ENCODE measurements around the gene MRPL4. TPM values are rescaled to one million over a fixed set of nuclear protein-coding genes. Genes with fewer than 3 reads are reported as not detected.

MRPL4 gene
- total RNA-seq, 6 experiments from 2014 or later, result 33.7 to 109 (median 38.2) TPM

DNA sequence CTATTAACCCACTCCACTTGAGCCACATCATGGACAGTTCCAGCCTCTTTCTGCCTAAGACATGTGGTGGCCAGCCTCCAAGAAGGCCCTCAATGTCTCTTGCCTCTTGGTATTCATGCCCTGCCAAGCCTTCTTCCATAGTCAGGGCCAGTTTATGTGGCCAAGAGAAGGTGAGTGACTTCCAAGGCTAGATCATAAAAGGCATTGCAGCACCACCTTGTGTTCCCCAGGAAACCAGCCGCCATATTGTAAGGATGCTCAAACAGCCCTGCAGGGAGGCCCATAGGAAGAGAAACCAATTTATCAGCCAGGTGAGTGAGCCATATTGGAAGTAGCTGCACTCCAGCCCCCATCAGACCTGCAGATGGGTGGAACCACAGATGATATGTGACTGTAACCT is 45.0 kb upstream of the MRPL4 start:
- intact Hi-C loops (cut with DNase I), result no loop called here
- WGBS (ENCODE audit: insufficient coverage, low coverage, low lambda C conversion rate, missing lambda C conversion rate), result no CpG with 5 or more reads among the region's 1 CpG
- Histone ChIP-seq H3K27ac (no peak overlapping the region), H3K4me3 (no peak overlapping the region), H3K36me3 (no peaks in the 10 kb centered on the region), H3K4me1 (no peaks in the 10 kb centered on the region), H3K27me3 (no peaks in the 10 kb centered on the region), H3K9me3 (no peaks in the 10 kb centered on the region)
- ATAC-seq, result no peak
- TF ChIP-seq, protein P1, sequence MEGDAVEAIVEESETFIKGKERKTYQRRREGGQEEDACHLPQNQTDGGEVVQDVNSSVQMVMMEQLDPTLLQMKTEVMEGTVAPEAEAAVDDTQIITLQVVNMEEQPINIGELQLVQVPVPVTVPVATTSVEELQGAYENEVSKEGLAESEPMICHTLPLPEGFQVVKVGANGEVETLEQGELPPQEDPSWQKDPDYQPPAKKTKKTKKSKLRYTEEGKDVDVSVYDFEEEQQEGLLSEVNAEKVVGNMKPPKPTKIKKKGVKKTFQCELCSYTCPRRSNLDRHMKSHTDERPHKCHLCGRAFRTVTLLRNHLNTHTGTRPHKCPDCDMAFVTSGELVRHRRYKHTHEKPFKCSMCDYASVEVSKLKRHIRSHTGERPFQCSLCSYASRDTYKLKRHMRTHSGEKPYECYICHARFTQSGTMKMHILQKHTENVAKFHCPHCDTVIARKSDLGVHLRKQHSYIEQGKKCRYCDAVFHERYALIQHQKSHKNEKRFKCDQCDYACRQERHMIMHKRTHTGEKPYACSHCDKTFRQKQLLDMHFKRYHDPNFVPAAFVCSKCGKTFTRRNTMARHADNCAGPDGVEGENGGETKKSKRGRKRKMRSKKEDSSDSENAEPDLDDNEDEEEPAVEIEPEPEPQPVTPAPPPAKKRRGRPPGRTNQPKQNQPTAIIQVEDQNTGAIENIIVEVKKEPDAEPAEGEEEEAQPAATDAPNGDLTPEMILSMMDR (IDR thresholded peaks at IDR 0.05), result no peak
- no peak for TF ChIP-seq POLR2A (IDR thresholded peaks at IDR 0.05)
- no peak for DNase-seq

DNA sequence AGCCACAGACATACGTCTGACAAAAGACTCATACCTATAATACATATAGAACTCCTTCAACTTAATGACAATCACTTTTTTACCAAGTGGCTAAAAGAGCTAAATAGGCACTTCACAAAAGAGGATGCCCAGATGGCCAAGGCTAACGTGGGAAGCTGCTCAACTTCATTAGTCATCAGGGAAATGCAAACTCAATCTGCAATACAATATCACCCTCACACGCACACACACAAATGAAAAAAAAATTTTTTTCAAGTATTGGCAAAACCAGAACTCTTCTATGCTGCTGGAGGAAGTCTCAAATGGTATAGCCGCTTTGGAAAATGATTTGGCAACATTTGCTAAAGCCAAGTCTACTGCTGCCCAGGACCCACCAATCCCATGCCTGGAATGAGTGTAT is 42.7 kb upstream of the MRPL4 start:
- DNase-seq (no peak), ATAC-seq (peak in 1 of 4 donors; percentile 16)
- no peaks in the 10 kb centered on the region for H3K9me3 ChIP-seq
- no peaks in the 10 kb centered on the region for H3K36me3 ChIP-seq
- H3K4me3 ChIP-seq, result no peak overlapping the region
- 51% methylated on average over 4 of the region's 4 CpGs for WGBS (ENCODE audit: insufficient coverage, low coverage, low lambda C conversion rate, missing lambda C conversion rate)
- H3K27me3 ChIP-seq, result no peaks in the 10 kb centered on the region
- intact Hi-C loops (cut with DNase I), result no loop called here
- H3K27ac ChIP-seq, result no peak overlapping the region
- TF ChIP-seq, protein P1 (IDR thresholded peaks at IDR 0.05), result no peak
- no peak for TF ChIP-seq POLR2A (IDR thresholded peaks at IDR 0.05)
- H3K4me1 ChIP-seq, result no peaks in the 10 kb centered on the region

DNA sequence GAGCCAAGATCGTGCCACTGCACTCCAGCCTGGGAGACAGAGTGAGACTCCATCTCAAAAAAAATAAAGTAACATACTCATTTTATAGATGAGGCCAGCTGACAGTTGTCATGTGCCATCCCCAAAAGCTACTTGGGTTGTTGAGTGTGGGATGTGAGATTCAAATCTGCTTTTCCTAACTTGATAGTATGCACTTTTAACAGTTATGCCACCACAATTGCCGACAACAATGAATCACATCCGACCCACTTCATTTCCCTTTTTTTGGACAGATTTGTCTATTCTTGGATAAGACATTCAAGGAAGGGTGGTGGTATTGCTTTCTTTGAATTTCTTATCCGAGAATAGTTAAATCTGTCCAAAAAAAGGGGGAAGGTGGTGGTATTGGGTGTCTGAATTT is 41.0 kb upstream of the MRPL4 start:
- intact Hi-C loops (cut with DNase I), result no loop called here
- no peak overlapping the region for H3K4me3 ChIP-seq
- no peaks in the 10 kb centered on the region for H3K36me3 ChIP-seq
- DNase-seq, result no peak
- no peaks in the 10 kb centered on the region for H3K27me3 ChIP-seq
- 67% methylated on average over 3 of the region's 4 CpGs for WGBS (ENCODE audit: insufficient coverage, low coverage, low lambda C conversion rate, missing lambda C conversion rate)
- ATAC-seq, result no peak
- no peak for TF ChIP-seq POLR2A (IDR thresholded peaks at IDR 0.05)
- TF ChIP-seq, protein P1 (IDR thresholded peaks at IDR 0.05), result no peak
- no peaks in the 10 kb centered on the region for H3K9me3 ChIP-seq
- no peak overlapping the region for H3K27ac ChIP-seq
- no peaks in the 10 kb centered on the region for H3K4me1 ChIP-seq

DNA sequence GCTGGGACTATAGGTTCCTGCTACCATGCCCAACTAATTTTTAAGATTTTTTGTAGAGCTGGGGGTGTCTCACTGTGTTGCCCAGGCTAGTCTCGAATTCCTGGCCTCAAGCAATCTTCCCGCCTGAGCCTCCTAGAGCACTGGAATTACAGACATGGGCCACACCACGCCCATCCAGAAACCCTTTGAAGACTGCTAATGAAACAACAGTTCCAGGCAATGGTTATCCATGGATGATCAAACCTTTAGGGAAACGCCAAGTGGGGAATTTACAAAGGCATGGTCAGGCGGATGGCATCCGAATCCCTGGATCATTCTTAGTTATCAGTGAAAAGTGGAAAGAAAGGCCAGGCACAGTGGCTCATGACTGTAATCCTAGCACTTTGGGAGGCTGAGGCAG is 40.3 kb upstream of the MRPL4 start:
- no peak for DNase-seq
- ATAC-seq, result no peak
- intact Hi-C loops (cut with DNase I), result no loop called here
- Histone ChIP-seq H3K4me3 (no peak overlapping the region), H3K36me3 (no peaks in the 10 kb centered on the region), H3K27ac (no peak overlapping the region), H3K4me1 (no peaks in the 10 kb centered on the region), H3K27me3 (no peaks in the 10 kb centered on the region), H3K9me3 (no peaks in the 10 kb centered on the region)
- 80% methylated on average over 6 of the region's 6 CpGs for WGBS (ENCODE audit: insufficient coverage, low coverage, low lambda C conversion rate, missing lambda C conversion rate)
- TF ChIP-seq, protein P1 (IDR thresholded peaks at IDR 0.05), result no peak
- TF ChIP-seq POLR2A (IDR thresholded peaks at IDR 0.05), result no peak

DNA sequence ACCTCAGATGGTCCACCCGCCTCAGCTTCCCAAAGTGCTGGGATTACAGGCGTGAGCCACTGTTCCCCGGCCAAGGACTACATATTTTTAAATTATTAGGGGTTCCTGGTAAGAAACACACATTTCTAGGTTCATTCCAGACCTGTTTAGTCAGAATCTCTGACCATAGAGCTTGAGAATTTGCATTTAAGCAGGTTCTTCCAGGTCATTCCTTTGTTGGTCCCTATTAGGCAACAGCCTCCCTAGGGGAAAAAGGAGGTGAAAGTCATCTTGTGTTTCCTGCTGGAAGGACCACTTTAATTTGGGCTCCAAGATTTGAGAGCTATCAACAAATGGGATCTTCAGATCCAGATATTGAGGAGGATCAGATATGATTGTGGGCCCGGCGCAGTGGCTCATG is 37.2 kb upstream of the MRPL4 start:
- ATAC-seq (no peak), DNase-seq (no peak)
- 100% methylated on average over 2 of the region's 5 CpGs for WGBS (ENCODE audit: insufficient coverage, low coverage, low lambda C conversion rate, missing lambda C conversion rate)
- intact Hi-C loops (cut with DNase I), result no loop called here
- no peaks in the 10 kb centered on the region for H3K36me3 ChIP-seq
- peaks cover 0 to 15% (median 0%) of the 10 kb centered on the region in 4 donors for H3K4me1 ChIP-seq
- H3K27ac ChIP-seq, result no peak overlapping the region
- no peaks in the 10 kb centered on the region for H3K27me3 ChIP-seq
- no peaks in the 10 kb centered on the region for H3K9me3 ChIP-seq
- no peak for TF ChIP-seq POLR2A (IDR thresholded peaks at IDR 0.05)
- TF ChIP-seq, protein P1 (IDR thresholded peaks at IDR 0.05), result no peak
- H3K4me3 ChIP-seq, result no peak overlapping the region
